ENCODE data around the gene ANGEL1.

ANGEL1 gene

GRCh38 chr14:76812422-76813383 lies at the start of gene ANGEL1:
TSS of gene ANGEL1 (minus strand) at chr14:76812882. CDS start at chr14:76812827, 55 bp downstream.
- peaks cover 5 to 6% of the 10 kb centered on the region in 2 donors for H3K4me1 ChIP-seq (ENCODE audit: control insufficient read depth in 1 of 2, insufficient read depth in 2 of 2, low read length in 2 of 2)
- peak within 1 kb of the TSS; percentile 77 to 80 for H3K4me3 ChIP-seq (ENCODE audit: low read depth in 1 of 2, low read length in 2 of 2)
- no peaks in the 10 kb centered on the region for H3K27me3 ChIP-seq (ENCODE audit: low read depth, low read length)
- no peaks in the 10 kb centered on the region for H3K9me3 ChIP-seq (ENCODE audit: control insufficient read depth in 1 of 2, low read length in 2 of 2)
- H3K36me3 ChIP-seq (ENCODE audit: control insufficient read depth in 1 of 2, insufficient read depth in 2 of 2, low read length in 2 of 2), result peaks cover 3 to 6% of the 10 kb centered on the region in 2 donors
- peak within 1 kb of the TSS; percentile 68 for H3K27ac ChIP-seq (ENCODE audit: low read length)

- Histone ChIP-seq H3K27ac (ENCODE audit: low read length) (no peak overlapping the region), H3K4me3 (ENCODE audit: low read depth in 1 of 2, low read length in 2 of 2) (no peak overlapping the region), H3K27me3 (ENCODE audit: low read depth, low read length) (no peaks in the 10 kb centered on the region), H3K9me3 (ENCODE audit: control insufficient read depth in 1 of 2, low read length in 2 of 2) (no peaks in the 10 kb centered on the region), H3K36me3 (ENCODE audit: control insufficient read depth in 1 of 2, insufficient read depth in 2 of 2, low read length in 2 of 2) (no peaks in the 10 kb centered on the region), H3K4me1 (ENCODE audit: control insufficient read depth in 1 of 2, insufficient read depth in 2 of 2, low read length in 2 of 2) (peaks cover 0 to 4% of the 10 kb centered on the region in 2 donors)
Observed at GRCh38 chr14:76861574-76862255, 49.0 kb upstream of the ANGEL1 start.

- Histone ChIP-seq H3K27me3 (ENCODE audit: low read depth, low read length) (no peaks in the 10 kb centered on the region), H3K36me3 (ENCODE audit: control insufficient read depth in 1 of 2, insufficient read depth in 2 of 2, low read length in 2 of 2) (no peaks in the 10 kb centered on the region), H3K9me3 (ENCODE audit: control insufficient read depth in 1 of 2, low read length in 2 of 2) (no peaks in the 10 kb centered on the region), H3K4me1 (ENCODE audit: control insufficient read depth in 1 of 2, insufficient read depth in 2 of 2, low read length in 2 of 2) (no peaks in the 10 kb centered on the region), H3K4me3 (ENCODE audit: low read depth in 1 of 2, low read length in 2 of 2) (no peak overlapping the region), H3K27ac (ENCODE audit: low read length) (no peak overlapping the region)
Observed at GRCh38 chr14:76856769-76857168, 44.1 kb upstream of the ANGEL1 start.

- Histone ChIP-seq H3K27me3 (ENCODE audit: low read depth, low read length) (no peaks in the 10 kb centered on the region), H3K27ac (ENCODE audit: low read length) (no peak overlapping the region)
Observed at GRCh38 chr14:76855066-76855465, 42.4 kb upstream of the ANGEL1 start.

GRCh38 chr14:76848879-76849278 lies 36.2 kb upstream of the ANGEL1 start:
- H3K4me1 ChIP-seq (ENCODE audit: control insufficient read depth in 1 of 2, insufficient read depth in 2 of 2, low read length in 2 of 2), result no peaks in the 10 kb centered on the region

More at GRCh38 chr14:76855066-76855465, 42.4 kb upstream of the ANGEL1 start:
- H3K4me3 ChIP-seq (ENCODE audit: low read depth in 1 of 2, low read length in 2 of 2), result no peak overlapping the region
- no peaks in the 10 kb centered on the region for H3K36me3 ChIP-seq (ENCODE audit: control insufficient read depth in 1 of 2, insufficient read depth in 2 of 2, low read length in 2 of 2)
- H3K9me3 ChIP-seq (ENCODE audit: control insufficient read depth in 1 of 2, low read length in 2 of 2), result no peaks in the 10 kb centered on the region
- H3K4me1 ChIP-seq (ENCODE audit: control insufficient read depth in 1 of 2, insufficient read depth in 2 of 2, low read length in 2 of 2), result no peaks in the 10 kb centered on the region

GRCh38 chr14:76846331-76847047 lies 33.8 kb upstream of the ANGEL1 start:
- Histone ChIP-seq H3K27me3 (ENCODE audit: low read depth, low read length) (no peaks in the 10 kb centered on the region), H3K9me3 (ENCODE audit: control insufficient read depth in 1 of 2, low read length in 2 of 2) (no peaks in the 10 kb centered on the region), H3K4me1 (ENCODE audit: control insufficient read depth in 1 of 2, insufficient read depth in 2 of 2, low read length in 2 of 2) (no peaks in the 10 kb centered on the region), H3K27ac (ENCODE audit: low read length) (no peak overlapping the region), H3K36me3 (ENCODE audit: control insufficient read depth in 1 of 2, insufficient read depth in 2 of 2, low read length in 2 of 2) (no peaks in the 10 kb centered on the region), H3K4me3 (ENCODE audit: low read depth in 1 of 2, low read length in 2 of 2) (no peak overlapping the region)

More at GRCh38 chr14:76848879-76849278, 36.2 kb upstream of the ANGEL1 start:
- Histone ChIP-seq H3K27ac (ENCODE audit: low read length) (no peak overlapping the region), H3K9me3 (ENCODE audit: control insufficient read depth in 1 of 2, low read length in 2 of 2) (no peaks in the 10 kb centered on the region), H3K4me3 (ENCODE audit: low read depth in 1 of 2, low read length in 2 of 2) (no peak overlapping the region), H3K36me3 (ENCODE audit: control insufficient read depth in 1 of 2, insufficient read depth in 2 of 2, low read length in 2 of 2) (no peaks in the 10 kb centered on the region), H3K27me3 (ENCODE audit: low read depth, low read length) (no peaks in the 10 kb centered on the region)

- Histone ChIP-seq H3K27me3 (ENCODE audit: low read depth, low read length) (no peaks in the 10 kb centered on the region), H3K4me3 (ENCODE audit: low read depth in 1 of 2, low read length in 2 of 2) (no peak overlapping the region), H3K27ac (ENCODE audit: low read length) (no peak overlapping the region), H3K4me1 (ENCODE audit: control insufficient read depth in 1 of 2, insufficient read depth in 2 of 2, low read length in 2 of 2) (no peaks in the 10 kb centered on the region), H3K9me3 (ENCODE audit: control insufficient read depth in 1 of 2, low read length in 2 of 2) (no peaks in the 10 kb centered on the region), H3K36me3 (ENCODE audit: control insufficient read depth in 1 of 2, insufficient read depth in 2 of 2, low read length in 2 of 2) (no peaks in the 10 kb centered on the region)
Observed at GRCh38 chr14:76844223-76844622, 31.5 kb upstream of the ANGEL1 start.

GRCh38 chr14:76842414-76842813 lies 29.7 kb upstream of the ANGEL1 start:
- Histone ChIP-seq H3K36me3 (ENCODE audit: control insufficient read depth in 1 of 2, insufficient read depth in 2 of 2, low read length in 2 of 2) (no peaks in the 10 kb centered on the region), H3K27me3 (ENCODE audit: low read depth, low read length) (no peaks in the 10 kb centered on the region), H3K4me3 (ENCODE audit: low read depth in 1 of 2, low read length in 2 of 2) (no peak overlapping the region), H3K9me3 (ENCODE audit: control insufficient read depth in 1 of 2, low read length in 2 of 2) (no peaks in the 10 kb centered on the region), H3K4me1 (ENCODE audit: control insufficient read depth in 1 of 2, insufficient read depth in 2 of 2, low read length in 2 of 2) (no peaks in the 10 kb centered on the region), H3K27ac (ENCODE audit: low read length) (no peak overlapping the region)

GRCh38 chr14:76837524-76837923 lies 24.8 kb upstream of the ANGEL1 start:
- Histone ChIP-seq H3K4me1 (ENCODE audit: control insufficient read depth in 1 of 2, insufficient read depth in 2 of 2, low read length in 2 of 2) (no peaks in the 10 kb centered on the region), H3K9me3 (ENCODE audit: control insufficient read depth in 1 of 2, low read length in 2 of 2) (no peaks in the 10 kb centered on the region), H3K36me3 (ENCODE audit: control insufficient read depth in 1 of 2, insufficient read depth in 2 of 2, low read length in 2 of 2) (no peaks in the 10 kb centered on the region), H3K27me3 (ENCODE audit: low read depth, low read length) (no peaks in the 10 kb centered on the region), H3K4me3 (ENCODE audit: low read depth in 1 of 2, low read length in 2 of 2) (no peak overlapping the region), H3K27ac (ENCODE audit: low read length) (no peak overlapping the region)

- no peak overlapping the region for H3K4me3 ChIP-seq (ENCODE audit: low read depth in 1 of 2, low read length in 2 of 2)
- no peaks in the 10 kb centered on the region for H3K4me1 ChIP-seq (ENCODE audit: control insufficient read depth in 1 of 2, insufficient read depth in 2 of 2, low read length in 2 of 2)
- no peaks in the 10 kb centered on the region for H3K36me3 ChIP-seq (ENCODE audit: control insufficient read depth in 1 of 2, insufficient read depth in 2 of 2, low read length in 2 of 2)
- no peak overlapping the region for H3K27ac ChIP-seq (ENCODE audit: low read length)
- no peaks in the 10 kb centered on the region for H3K27me3 ChIP-seq (ENCODE audit: low read depth, low read length)
- no peaks in the 10 kb centered on the region for H3K9me3 ChIP-seq (ENCODE audit: control insufficient read depth in 1 of 2, low read length in 2 of 2)
Observed at GRCh38 chr14:76836029-76836630, 23.4 kb upstream of the ANGEL1 start.
